ENCODE data around the gene FGD4.

DNA sequence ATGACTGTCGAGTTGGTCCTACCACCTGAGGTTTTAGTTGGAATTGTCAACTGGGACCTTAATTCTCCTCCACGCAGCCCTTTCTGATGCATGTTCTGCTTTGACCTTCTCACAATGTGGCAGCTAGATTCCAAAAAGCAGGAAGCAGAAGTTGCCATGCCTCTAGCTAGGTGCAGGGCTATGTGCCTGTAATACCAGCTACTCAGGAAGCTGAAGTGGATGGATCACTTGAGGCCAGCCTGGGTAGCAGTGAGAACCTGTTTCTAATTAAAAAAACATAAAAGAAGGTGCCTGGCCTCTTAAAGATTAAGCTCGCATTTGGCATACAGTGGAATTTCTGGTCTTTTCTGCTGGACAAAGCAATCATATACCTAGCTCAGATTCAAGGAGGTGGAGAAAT is 77.1 kb downstream of the FGD4 start:
- TF ChIP-seq, protein P1, sequence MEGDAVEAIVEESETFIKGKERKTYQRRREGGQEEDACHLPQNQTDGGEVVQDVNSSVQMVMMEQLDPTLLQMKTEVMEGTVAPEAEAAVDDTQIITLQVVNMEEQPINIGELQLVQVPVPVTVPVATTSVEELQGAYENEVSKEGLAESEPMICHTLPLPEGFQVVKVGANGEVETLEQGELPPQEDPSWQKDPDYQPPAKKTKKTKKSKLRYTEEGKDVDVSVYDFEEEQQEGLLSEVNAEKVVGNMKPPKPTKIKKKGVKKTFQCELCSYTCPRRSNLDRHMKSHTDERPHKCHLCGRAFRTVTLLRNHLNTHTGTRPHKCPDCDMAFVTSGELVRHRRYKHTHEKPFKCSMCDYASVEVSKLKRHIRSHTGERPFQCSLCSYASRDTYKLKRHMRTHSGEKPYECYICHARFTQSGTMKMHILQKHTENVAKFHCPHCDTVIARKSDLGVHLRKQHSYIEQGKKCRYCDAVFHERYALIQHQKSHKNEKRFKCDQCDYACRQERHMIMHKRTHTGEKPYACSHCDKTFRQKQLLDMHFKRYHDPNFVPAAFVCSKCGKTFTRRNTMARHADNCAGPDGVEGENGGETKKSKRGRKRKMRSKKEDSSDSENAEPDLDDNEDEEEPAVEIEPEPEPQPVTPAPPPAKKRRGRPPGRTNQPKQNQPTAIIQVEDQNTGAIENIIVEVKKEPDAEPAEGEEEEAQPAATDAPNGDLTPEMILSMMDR (IDR thresholded peaks at IDR 0.05): no peak
- TF ChIP-seq POLR2A (IDR thresholded peaks at IDR 0.05) (no peak), POLR2AphosphoS5 (IDR thresholded peaks at IDR 0.05) (no peak)
